K562 (cell line): ENCODE measurements around the gene NCDN. TPM values are rescaled to one million over a fixed set of nuclear protein-coding genes. Genes with fewer than 3 reads are reported as not detected.

Source experiments
- ARID1B ChIP-seq: fragments of 450-650 bp; IDR thresholded peaks from 2 replicates; pipeline ENCODE4 v1.6.1; 2016; ENCODE audit warnings: antibody characterized with exemption, mild to moderate bottlenecking, inconsistent platforms
- CBFB ChIP-seq: sonication (generic); formaldehyde crosslinking; IDR thresholded peaks from 2 replicates; pipeline ENCODE4 v1.4.0; 2020; ENCODE audit warnings: mild to moderate bottlenecking, missing genetic modification reagents
- ETV5 ChIP-seq: sonication (generic); formaldehyde crosslinking; IDR thresholded peaks from 2 replicates; pipeline ENCODE4 v1.4.0; 2020; ENCODE audit warnings: low read depth, mild to moderate bottlenecking, missing genetic modification reagents
- FOXA3 ChIP-seq, 2 experiments: fragments of 450-650 bp in 1 of 2; sonication (generic) in 1 of 2; formaldehyde crosslinking; IDR thresholded peaks in 1 of 2; conservative IDR thresholded peaks in 1 of 2; 2 replicates each; pipeline versions ENCODE4 v1.4.0 to v1.8.0; 2020 to 2022; ENCODE audit warnings: mild to moderate bottlenecking in 2 of 2, missing genetic modification reagents in 1 of 2
- JUND ChIP-seq, 2 experiments: IDR thresholded peaks; 2 replicates in 1 of 2; 3 replicates in 1 of 2; pipeline ENCODE4 v1.6.1; 2011; ENCODE audit warnings: borderline replicate concordance in 2 of 2, low read depth in 2 of 2, low read length in 2 of 2, improper control_type of control experiment in 1 of 2, missing biosample characterization in 1 of 2, missing genetic modification characterization in 1 of 2, missing genetic modification reagents in 1 of 2
- MGA ChIP-seq: fragments of 450-650 bp; IDR thresholded peaks from 2 replicates; pipeline ENCODE4 v1.6.1; 2016; ENCODE audit warnings: mild to moderate bottlenecking, moderate library complexity
- NFIC ChIP-seq: fragments of 450-650 bp; IDR thresholded peaks from 2 replicates; pipeline ENCODE4 v1.6.1; 2017; ENCODE audit warnings: mild to moderate bottlenecking, inconsistent platforms
- TCF7 ChIP-seq: sonication (generic); IDR thresholded peaks from 2 replicates; pipeline ENCODE4 v1.6.1; 2016; ENCODE audit warnings: antibody characterized with exemption, borderline replicate concordance
- ZBTB34 ChIP-seq: fragments of 250-450 bp; sonication (Bioruptor Pico); IDR thresholded peaks from 2 replicates; pipeline ENCODE4 v1.8.0; 2021; ENCODE audit warnings: mild to moderate bottlenecking, moderate library complexity
- ZFP1 ChIP-seq: fragments of 450-650 bp; formaldehyde crosslinking; IDR thresholded peaks from 2 replicates; pipeline ENCODE4 v1.4.0; 2020; ENCODE audit warnings: mild to moderate bottlenecking, mixed read lengths
- ZNF395 ChIP-seq: fragments of 200-800 bp; sonication (Bioruptor generic); IDR thresholded peaks from 2 replicates; pipeline ENCODE4 v1.6.1; 2017; ENCODE audit warnings: missing genetic modification characterization, missing compliant biosample characterization
- ZNF583 ChIP-seq: fragments of 250-450 bp; sonication (Bioruptor Pico); IDR thresholded peaks from 2 replicates; pipeline ENCODE4 v1.4.0; 2020
- ZNF584 ChIP-seq: fragments of 200-800 bp; sonication (Bioruptor generic); IDR thresholded peaks from 2 replicates; pipeline ENCODE4 v1.6.1; 2016; ENCODE audit warnings: low read depth, mild to moderate bottlenecking, missing genetic modification characterization, missing compliant biosample characterization
- polyA plus RNA-seq, 8 experiments: library from polyadenylated mRNA; depleted of rRNA in 4 of 8; stranded (reverse) in 5 of 8; unstranded in 3 of 8; fragments of >200 nt; fragmentation: Nextera tagmentation in 2 of 8; fragmentation: Illumina TruSeq in 1 of 8; extraction: Ambion mirVana in 2 of 8; extraction: Trizol in 1 of 8; gene quantifications; 2 replicates each; pipeline versions ENCODE4 v1.2.1 to v1.2.3, GENCODE V29; 2011 to 2014; ENCODE audit warnings: inconsistent platforms in 1 of 8, missing spikeins in 1 of 8
- total RNA-seq, 7 experiments: library from RNA; depleted of rRNA in 6 of 7; stranded (reverse); fragments of >200 nt in 6 of 7; fragmentation: Illumina TruSeq in 2 of 7; extraction: Trizol in 2 of 7; gene quantifications; 2 replicates each; pipeline versions ENCODE4 v1.2.1 to v1.2.3, GENCODE V29; 2011 to 2021; ENCODE audit warnings: low replicate concordance in 1 of 7

The NCDN gene
- total and polyA plus RNA-seq, 9 of the 15 experiments (the other 6 are each of a cell fraction or from before 2014, with no cell fraction given): 1.9 to 35.1 (median 10.7) TPM

GRCh38 chr1:35556484-35557117 lies 998 bp upstream of the NCDN start (continued):
- TF ChIP-seq ZBTB34 (no peak), JUND (IDR thresholded peaks at IDR 0.05; ENCODE audit: borderline replicate concordance, low read depth, low read length) (no peak), JUND (tag; IDR thresholded peaks at IDR 0.05; ENCODE audit: borderline replicate concordance, low read depth, low read length) (no peak), ZNF584 (CRISPR knock-in tag) (no peak), ZNF395 (peak; percentile 19; the same call in 1 of the 2 replicates), FOXA3 (CRISPR knock-in tag; conservative IDR thresholded peaks at IDR 0.05 in 1 of 2, IDR thresholded peaks at IDR 0.05 in 1 of 2) (no peak), ETV5 (no peak), MGA (no peak), ARID1B (0 out of 2 replicates have a peak, but pooled peaks have one; percentile 5), NFIC (peak; percentile 79), ZNF583 (CRISPR knock-in tag) (no peak), TCF7 (no peak), ZFP1 (CRISPR knock-in tag) (0 out of 2 replicates have a peak, but pooled peaks have one; percentile 5), CBFB (no peak)
